ENCODE measurements around the gene SDC1.

DNA sequence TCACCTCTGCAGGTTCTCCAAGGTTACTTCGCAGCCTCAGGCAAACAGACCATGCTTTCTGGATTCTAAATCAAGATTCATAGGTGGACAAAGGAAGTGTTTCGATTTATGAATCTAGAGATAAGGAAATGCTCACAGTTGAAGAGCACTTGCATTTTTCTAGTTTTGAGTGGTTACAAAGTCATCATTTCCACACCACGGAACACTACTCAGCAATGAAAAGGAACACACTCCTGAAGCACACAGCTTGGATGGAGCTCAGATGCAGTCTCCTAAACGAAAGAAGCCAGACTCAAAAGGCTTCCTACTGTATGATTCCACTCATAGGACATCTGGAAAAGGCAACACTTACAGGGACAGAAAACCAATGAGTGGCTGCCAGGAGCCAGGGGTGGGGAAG, 31.7 kb downstream of the SDC1 start:
- TF ChIP-seq, protein P1, sequence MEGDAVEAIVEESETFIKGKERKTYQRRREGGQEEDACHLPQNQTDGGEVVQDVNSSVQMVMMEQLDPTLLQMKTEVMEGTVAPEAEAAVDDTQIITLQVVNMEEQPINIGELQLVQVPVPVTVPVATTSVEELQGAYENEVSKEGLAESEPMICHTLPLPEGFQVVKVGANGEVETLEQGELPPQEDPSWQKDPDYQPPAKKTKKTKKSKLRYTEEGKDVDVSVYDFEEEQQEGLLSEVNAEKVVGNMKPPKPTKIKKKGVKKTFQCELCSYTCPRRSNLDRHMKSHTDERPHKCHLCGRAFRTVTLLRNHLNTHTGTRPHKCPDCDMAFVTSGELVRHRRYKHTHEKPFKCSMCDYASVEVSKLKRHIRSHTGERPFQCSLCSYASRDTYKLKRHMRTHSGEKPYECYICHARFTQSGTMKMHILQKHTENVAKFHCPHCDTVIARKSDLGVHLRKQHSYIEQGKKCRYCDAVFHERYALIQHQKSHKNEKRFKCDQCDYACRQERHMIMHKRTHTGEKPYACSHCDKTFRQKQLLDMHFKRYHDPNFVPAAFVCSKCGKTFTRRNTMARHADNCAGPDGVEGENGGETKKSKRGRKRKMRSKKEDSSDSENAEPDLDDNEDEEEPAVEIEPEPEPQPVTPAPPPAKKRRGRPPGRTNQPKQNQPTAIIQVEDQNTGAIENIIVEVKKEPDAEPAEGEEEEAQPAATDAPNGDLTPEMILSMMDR (conservative IDR thresholded peaks at IDR 0.05 in 1 of 2, IDR thresholded peaks at IDR 0.05 in 1 of 2; ENCODE audit: extremely low read depth in 1 of 2, insufficient read depth in 1 of 2, low read depth in 1 of 2, low read length in 2 of 2), result no peak
- no peak for TF ChIP-seq EZH2 (IDR thresholded peaks at IDR 0.05; ENCODE audit: borderline replicate concordance, low read length)

Measured in mammary epithelial cell (primary cell).